Kidney (tissue), 14 donors: ENCODE measurements around the gene ABCC11. TPM values are rescaled to one million over a fixed set of nuclear protein-coding genes. Genes with fewer than 3 reads are reported as not detected.
A peak's percentile ranks its signal among the peaks of the same experiment; 100 is the strongest.

Experiments used
- DNase-seq, 5 donors: peaks; one replicate each; pipeline ENCODE4 v3.0.0-alpha.2; 2013 to 2020
- FAIRE-seq: peaks from 2 replicates; lab custom pipeline; 2012; peaks lifted over from hg19 to GRCh38; lab: Jason Lieb, UNC
- H3K27ac ChIP-seq, 2 donors: one replicate each; pipeline ENCODE4 v1.7.0; 2013; ENCODE audit warnings: low read depth in 2 of 2, low read length in 2 of 2, inconsistent platforms in 1 of 2
- H3K27me3 ChIP-seq: one replicate; pipeline ENCODE4 v1.7.1; 2013; ENCODE audit warnings: low read length, inconsistent platforms; ENCODE audit not compliant: control insufficient read depth, insufficient read depth
- H3K36me3 ChIP-seq, 3 donors: one replicate each; pipeline versions ENCODE4 v1.7.0 to v1.7.1; 2013; ENCODE audit warnings: low read length in 3 of 3, control low read depth in 1 of 3, inconsistent platforms in 1 of 3; ENCODE audit not compliant: insufficient read depth in 3 of 3, control insufficient read depth in 2 of 3
- H3K4me1 ChIP-seq, 3 donors: one replicate each; pipeline versions ENCODE4 v1.7.0 to v1.7.1; 2013; ENCODE audit warnings: low read length in 3 of 3, inconsistent platforms in 1 of 3, low read depth in 1 of 3; ENCODE audit not compliant: control insufficient read depth in 2 of 3, insufficient read depth in 2 of 3
- H3K4me3 ChIP-seq, 3 donors: one replicate each; pipeline versions ENCODE4 v1.7.0 to v1.8.1; 2013; ENCODE audit warnings: low read length in 3 of 3, control low read depth in 1 of 3, inconsistent platforms in 1 of 3
- H3K9ac ChIP-seq, 3 donors: one replicate each; pipeline versions ENCODE4 v1.7.0 to v1.7.1; 2013; ENCODE audit warnings: low read length in 3 of 3, control low read depth in 1 of 3, inconsistent platforms in 1 of 3
- H3K9me3 ChIP-seq, 3 donors: one replicate each; pipeline versions ENCODE4 v1.7.0 to v1.7.1; 2013; ENCODE audit warnings: low read length in 3 of 3, control low read depth in 1 of 3, inconsistent platforms in 1 of 3; ENCODE audit not compliant: control insufficient read depth in 2 of 3, insufficient read depth in 1 of 3
- CTCF ChIP-seq: IDR thresholded peaks from 3 replicates; pipeline ENCODE4 v1.5.1; 2012; ENCODE audit warnings: mild to moderate bottlenecking, moderate library complexity, borderline replicate concordance; ENCODE audit not compliant: insufficient read depth; ENCODE audit errors: extremely low read depth
- intact Hi-C: fragments of 100-400 bp; cut with DNase I; formaldehyde crosslinking; loops from one replicate; pipeline ENCODE4 v1.11.1; 2022
- polyA plus RNA-seq: library from polyadenylated mRNA; stranded (reverse); fragments of 350-450 nt; fragmentation: Illumina TruSeq; extraction: RNeasy Lipid Tissue Mini Kit (QIAGEN cat#74804); gene quantifications from one replicate; pipeline ENCODE4 v1.2.3, GENCODE V29; 2014; ENCODE audit warnings: low read depth, low replicate concordance; ENCODE audit not compliant: insufficient read depth
- total RNA-seq: library from RNA; stranded (reverse); fragmentation: NEBNext Ultra II Directional; extraction: Animal tissue kit (Norgen Biotek cat#: 25700); gene quantifications from one replicate; pipeline ENCODE4 v1.2.1, GENCODE V29; 2021
- donor health status: control.
- donor health status: control.
- donor health status: control.
- donor health status: control.
- donor health status: control.
- donor health status: DM: yes; HTN: yes; CAD: no.
- donor health status: Normal renal cell carcinoma (clear cell type).

ABCC11 gene
- total and polyA plus RNA-seq, 2 donors from 2014 or later = 0.09 TPM; not detected in 1

- DNase-seq (no peak), FAIRE-seq (no peak)
- no peaks in the 10 kb centered on the region for H3K9me3 ChIP-seq
- intact Hi-C loops = no loop called here
- no peak for TF ChIP-seq CTCF
- H3K4me1 ChIP-seq = peaks cover 0 to 5% (median 0%) of the 10 kb centered on the region in 3 donors
- H3K9ac ChIP-seq = no peak overlapping the region
- H3K27ac ChIP-seq = no peak overlapping the region
- H3K36me3 ChIP-seq = no peaks in the 10 kb centered on the region
- no peaks in the 10 kb centered on the region for H3K27me3 ChIP-seq
- no peak overlapping the region for H3K4me3 ChIP-seq
Measured at GRCh38 chr16:48138543-48138942, 108.8 kb downstream of the ABCC11 start.

GRCh38 chr16:48137822-48138221 lies 109.5 kb downstream of the ABCC11 start:
- intact Hi-C loops = no loop called here
- H3K4me3 ChIP-seq = no peak overlapping the region
- DNase-seq (no peak), FAIRE-seq (no peak)
- no peak overlapping the region for H3K9ac ChIP-seq
- H3K9me3 ChIP-seq = no peaks in the 10 kb centered on the region
- H3K4me1 ChIP-seq = peaks cover 0 to 5% (median 0%) of the 10 kb centered on the region in 3 donors
- H3K27ac ChIP-seq = no peak overlapping the region
- TF ChIP-seq CTCF = no peak
- H3K27me3 ChIP-seq = no peaks in the 10 kb centered on the region
- H3K36me3 ChIP-seq = no peaks in the 10 kb centered on the region

- Histone ChIP-seq H3K9me3 (no peaks in the 10 kb centered on the region), H3K9ac (no peak overlapping the region), H3K36me3 (no peaks in the 10 kb centered on the region), H3K4me3 (no peak overlapping the region), H3K27me3 (no peaks in the 10 kb centered on the region), H3K4me1 (peaks cover 0 to 5% (median 0%) of the 10 kb centered on the region in 3 donors), H3K27ac (no peak overlapping the region)
- no peak for TF ChIP-seq CTCF
- no peak for FAIRE-seq
- peak in 1 of 5 donors; percentile 12 for DNase-seq
- intact Hi-C loops = no loop called here
Measured at GRCh38 chr16:48136547-48137360, 110.6 kb downstream of the ABCC11 start.
